ENCODE data around the gene FYB2.
A peak's percentile ranks its signal among the peaks of the same experiment; 100 is the strongest.

The FYB2 gene, protein sequence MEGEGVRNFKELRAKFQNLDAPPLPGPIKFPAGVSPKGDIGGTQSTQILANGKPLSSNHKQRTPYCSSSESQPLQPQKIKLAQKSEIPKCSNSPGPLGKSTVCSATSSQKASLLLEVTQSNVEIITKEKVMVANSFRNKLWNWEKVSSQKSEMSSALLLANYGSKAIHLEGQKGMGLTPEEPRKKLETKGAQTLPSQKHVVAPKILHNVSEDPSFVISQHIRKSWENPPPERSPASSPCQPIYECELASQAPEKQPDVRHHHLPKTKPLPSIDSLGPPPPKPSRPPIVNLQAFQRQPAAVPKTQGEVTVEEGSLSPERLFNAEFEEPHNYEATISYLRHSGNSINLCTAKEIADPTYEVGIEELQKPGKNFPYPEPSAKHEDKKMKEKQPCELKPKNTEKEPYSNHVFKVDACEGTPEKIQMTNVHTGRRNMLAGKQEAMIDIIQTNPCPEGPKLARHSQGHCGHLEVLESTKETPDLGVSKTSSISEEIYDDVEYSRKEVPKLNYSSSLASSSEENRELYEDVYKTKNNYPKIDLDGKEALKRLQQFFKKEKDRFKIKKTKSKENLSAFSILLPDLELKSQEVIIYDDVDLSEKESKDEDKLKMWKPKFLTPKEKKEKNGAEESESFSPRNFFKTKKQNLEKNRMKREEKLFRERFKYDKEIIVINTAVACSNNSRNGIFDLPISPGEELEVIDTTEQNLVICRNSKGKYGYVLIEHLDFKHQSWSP

DNA sequence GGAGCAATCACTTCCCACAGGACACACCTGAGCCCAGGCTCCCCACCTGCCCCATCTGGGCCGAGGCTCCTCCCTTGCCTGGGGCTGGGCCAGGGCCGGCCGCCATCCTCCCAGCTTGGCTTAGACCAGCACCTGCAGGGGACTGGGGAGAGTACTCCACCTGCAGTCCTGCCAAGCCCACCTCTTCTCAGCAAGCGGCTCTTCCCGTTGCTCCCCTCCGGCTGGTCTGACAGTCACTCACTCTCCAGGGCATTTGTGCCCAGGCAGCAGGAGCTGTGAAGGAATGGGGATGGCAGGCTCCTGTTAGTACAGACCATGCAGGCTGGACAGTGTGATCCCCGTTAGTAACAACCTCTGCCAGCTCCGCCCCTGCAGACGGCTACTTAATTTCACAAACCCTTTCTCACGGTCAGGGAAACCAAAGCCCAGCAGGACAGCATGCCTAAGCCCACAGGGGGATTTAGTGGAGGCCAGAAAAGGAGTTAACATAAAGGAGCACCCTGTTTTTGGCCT, at the start of gene FYB2:
TSS of gene FYB2 (minus strand) at position 18 of the 513 bp plus-strand sequence. CDS start 114 bp downstream, outside the sequence.
- intact Hi-C loops (cut with DNase I), result no loop called here

DNA sequence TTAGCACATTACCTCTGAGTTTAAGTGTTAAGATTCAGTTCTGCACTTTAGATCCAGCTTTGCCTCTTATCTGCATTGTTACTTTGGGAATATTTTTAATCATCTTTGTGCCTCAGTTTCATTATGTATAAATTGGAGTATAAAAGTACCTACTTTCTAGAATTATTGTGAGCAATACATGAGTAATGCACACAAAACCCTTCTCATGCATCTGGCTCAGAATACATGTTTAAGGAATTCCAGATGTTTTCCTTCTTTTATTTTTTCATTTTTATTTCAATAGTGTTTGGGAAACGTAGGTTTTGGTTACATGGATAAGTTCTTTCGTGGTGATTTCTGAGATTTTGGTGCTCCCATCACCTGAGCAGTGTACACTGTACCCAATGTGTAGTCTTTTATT, 49.6 kb upstream of the FYB2 start:
- DNase-seq, result no peak
- intact Hi-C loops (cut with DNase I), result no loop called here

More for the DNA sequence above, at the start of gene FYB2:
- DNase-seq, result no peak

DNA sequence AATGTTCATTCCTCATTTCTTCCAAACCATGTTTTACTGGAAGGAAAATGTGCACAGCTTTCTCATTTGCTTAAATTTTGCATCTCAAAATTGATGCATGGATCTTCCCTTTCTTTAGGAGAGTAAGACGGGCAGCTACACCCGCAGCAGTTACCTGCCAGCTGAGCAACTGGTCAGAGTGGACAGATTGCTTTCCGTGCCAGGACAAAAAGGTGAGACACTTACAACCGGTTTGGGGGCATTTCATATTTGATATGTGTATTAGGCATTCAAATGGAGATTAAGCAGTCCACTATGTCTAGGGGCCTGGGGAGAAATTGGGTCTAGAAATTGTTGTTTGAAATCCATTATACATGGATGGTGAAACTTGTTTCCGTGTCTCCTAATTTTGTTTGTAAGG, 48.3 kb upstream of the FYB2 start:
- intact Hi-C loops (cut with DNase I), result no loop called here
- DNase-seq, result no peak

DNA sequence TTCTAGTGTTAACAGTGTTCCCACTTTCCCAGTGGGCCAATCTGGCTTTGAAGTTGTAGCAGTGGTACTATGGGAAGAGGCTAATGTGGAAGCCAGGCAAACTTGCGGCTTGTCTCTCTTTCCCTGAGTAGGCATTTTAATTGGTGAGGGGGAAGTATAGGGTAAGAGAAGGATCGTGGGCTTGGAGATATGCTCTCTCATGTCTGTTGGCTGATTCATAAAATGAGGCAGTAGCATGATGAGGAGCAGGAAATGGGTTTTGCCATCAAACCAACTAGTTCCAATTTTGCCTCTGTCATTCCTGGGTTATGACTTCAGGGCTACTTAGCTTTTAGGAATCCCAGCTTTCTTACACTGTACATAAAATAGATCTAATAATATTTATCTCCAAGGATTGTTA, 47.5 kb upstream of the FYB2 start:
- peak in 11 of 42 donors; percentile 2 to 52 (median 13) for DNase-seq
- intact Hi-C loops (cut with DNase I), result no loop called here

DNA sequence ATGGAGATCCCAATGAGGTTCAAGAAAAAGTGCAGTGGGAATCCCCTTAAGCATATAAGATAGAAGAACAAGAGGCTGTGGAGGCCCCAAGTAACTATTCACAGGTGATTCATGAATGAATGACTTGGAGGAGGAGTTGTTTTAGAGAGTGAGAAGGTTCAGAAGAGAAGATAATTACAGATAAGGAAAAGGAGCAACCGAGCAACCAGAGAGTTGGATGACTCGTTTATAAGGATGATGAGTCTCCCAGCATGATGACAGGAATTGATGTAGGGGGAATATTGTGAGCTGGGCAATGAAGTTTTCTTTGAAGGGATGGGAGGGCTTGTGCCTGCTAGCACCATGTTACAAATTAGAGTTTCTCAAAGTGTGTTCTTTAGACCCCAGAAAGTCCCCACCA, 45.2 kb upstream of the FYB2 start:
- no peak for DNase-seq
- intact Hi-C loops (cut with DNase I), result no loop called here

DNA sequence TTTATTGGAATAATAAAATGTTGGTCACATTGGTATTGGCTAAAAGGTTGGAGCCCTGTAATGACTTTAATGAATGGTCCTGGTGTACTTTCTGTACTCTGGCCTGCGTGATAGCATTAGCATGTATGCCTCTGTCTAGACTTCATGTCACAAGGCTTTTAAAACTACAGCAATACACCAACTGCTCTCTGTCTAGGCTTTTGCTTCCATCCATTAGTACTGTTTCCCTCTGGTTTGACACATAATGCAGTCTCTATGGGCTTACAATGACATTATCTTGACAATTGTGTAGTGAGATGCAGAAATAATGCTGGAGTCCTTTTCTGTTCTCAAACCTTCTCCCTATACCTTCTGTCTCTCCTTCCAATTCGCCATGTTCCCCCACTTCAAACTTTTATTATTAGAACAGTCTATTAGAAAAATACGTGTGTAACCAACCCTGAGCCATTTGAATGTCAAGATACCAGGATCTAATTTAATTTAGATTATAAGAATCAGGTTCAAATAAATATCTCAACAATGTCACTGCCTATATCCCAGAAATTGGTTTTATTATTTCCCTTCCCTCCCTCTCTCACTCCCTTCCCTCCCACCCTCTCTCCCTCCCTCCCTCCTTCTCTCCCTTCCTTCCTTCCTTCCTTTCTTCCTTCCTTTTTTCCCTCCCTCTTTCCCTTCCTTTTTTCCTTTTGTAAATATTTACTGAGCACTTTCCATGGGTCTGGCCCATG, 44.2 kb upstream of the FYB2 start:
- intact Hi-C loops (cut with DNase I), result no loop called here

DNA sequence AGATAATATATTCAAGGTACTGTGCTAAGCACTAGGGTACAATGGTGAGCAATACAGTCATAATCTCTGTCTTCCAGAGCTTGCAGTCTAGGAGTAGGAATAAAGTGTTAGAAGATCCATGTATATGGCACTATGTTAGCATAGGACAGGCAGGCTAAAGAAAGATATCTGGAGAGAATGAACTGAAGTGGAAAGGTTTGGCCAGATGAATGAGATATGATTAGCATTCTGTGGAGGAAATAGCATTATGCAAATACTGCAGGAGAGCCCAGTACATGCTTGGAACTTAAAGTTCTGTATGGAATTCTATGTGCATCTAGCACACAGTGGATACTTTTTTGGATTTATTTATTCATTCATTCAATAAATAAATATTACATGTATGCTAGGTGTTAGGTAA, 40.1 kb upstream of the FYB2 start:
- intact Hi-C loops (cut with DNase I), result no loop called here
- no peak for DNase-seq

More for the DNA sequence above, 44.2 kb upstream of the FYB2 start:
- no peak for DNase-seq

DNA sequence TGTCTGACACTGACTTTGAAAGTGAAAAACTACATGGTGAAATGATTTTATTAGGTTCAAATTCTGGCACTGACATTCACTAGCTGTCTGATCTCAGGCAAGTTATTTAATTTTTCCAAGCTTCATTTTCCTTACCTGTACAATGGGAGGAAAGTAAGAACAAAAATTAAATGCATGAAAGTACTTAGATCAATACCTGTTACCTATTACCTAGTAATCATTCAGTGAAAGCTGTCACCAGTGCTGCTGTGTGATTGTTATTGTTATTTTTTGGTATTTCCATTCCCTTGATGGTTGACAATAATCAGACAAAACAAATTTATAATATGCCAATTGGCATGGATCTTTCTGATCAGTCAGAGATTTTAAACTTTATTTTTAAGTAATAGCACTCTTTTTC, 37.0 kb upstream of the FYB2 start:
- intact Hi-C loops (cut with DNase I), result no loop called here
- DNase-seq, result no peak

DNA sequence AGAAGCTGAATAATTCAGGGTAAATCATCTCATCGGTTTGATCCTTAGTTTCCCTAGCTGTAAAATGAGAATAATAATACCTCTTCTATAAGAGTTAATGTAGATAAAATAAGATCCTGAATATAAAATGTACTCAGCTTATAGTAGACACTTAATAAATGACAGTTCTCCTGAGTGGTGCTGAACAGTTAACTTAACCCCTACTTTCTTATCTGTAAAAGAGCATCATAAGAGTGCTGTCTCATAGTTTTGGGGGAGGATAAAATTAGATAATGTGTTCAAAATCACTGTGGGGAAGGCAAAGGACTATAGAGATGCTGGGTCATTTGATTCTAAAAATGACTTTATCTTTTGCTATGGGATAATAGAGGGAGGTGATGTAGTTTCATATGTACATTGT, 36.0 kb upstream of the FYB2 start:
- intact Hi-C loops (cut with DNase I), result no loop called here
- DNase-seq, result no peak

DNA sequence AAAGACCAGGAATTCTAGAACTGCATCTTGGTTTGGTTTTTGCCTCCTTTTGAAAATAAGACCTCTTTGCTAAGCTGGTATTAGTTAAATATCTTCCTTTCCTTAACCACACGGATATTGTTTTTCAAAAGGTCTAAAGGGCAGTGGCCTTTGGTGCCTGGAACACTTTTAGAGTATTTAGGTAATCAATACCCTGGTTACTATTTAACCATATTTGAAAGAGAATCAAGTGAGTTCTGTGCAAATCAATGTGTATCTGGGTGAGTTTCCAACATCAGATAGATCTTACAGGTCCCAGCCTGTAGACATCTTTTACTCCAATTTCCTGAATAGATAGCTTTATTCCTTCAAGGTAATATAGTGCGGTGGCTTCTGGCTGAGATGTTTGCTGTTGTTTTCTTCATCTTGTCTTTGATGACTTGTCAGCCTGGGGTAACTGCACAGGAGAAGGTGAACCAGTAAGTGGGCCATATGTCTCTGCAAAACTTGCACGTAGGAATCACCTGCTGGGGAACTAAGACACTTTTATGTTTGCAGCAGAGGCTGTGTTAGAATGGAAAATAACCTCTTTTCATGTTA, 35.4 kb upstream of the FYB2 start, which contains the start of gene C8A:
TSS of gene C8A (plus strand) at position 277 of the 579 bp plus-strand sequence. CDS start at position 382, 105 bp downstream.
- intact Hi-C loops (cut with DNase I), result no loop called here
- no peak for DNase-seq

DNA sequence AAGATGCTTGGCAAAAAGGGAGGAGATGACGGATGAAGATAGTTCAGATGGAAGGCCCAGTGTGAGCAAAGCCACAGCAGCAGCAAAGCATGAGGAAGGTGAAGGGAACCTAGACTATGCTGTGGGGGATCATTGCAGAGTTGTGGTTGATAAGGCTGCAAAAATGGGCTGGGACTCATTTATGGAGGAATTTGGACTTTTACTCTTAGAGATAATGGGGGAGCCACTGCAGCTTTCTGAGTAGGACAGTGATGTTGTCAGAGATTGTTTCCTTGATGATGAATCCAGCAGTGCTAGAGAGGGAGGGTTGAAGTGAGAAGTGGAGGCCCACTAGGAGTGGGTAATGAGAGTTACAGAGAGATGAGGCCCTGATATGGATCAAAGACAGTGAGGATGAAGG, 33.3 kb upstream of the FYB2 start:
- no peak for DNase-seq
- intact Hi-C loops (cut with DNase I), result no loop called here

DNA sequence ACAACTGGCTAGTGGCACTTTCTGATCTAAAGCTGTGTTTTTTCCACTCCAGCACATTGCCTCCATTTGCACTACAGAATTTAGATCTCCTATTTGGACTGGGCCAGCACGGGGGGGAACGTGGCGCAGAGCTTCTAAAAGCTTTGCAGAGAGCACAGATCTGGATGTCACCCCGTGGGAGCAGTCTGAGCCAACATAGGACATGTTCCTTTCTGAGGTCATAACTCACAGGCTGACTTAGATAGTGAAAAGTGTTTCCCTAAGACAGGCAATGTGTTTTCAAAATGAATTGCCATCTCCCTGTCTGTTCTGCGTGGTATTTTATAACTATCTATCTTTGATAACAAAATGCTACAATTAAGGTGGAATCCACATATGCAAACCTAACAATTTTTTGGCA, 31.7 kb upstream of the FYB2 start:
- intact Hi-C loops (cut with DNase I), result no loop called here
- no peak for DNase-seq

DNA sequence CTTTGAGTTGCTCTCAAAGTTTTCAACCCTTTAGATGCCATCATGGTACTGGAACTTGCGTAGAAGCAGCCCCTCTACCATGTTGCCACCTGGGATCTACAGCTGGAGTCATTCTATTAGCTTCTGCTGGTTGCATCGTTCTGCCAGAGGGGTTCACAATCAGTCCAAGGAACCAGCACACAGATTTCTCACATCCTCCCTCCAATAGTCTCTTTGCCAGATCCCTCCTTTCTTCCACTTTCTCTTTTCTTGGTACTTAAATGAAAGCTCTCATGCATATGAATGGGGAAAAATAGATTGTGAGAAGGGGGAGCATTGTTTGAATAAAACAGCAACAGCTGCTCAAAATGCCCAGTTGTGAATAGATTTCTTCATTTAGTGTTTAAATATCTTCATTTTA, 31.2 kb upstream of the FYB2 start:
- intact Hi-C loops (cut with DNase I), result no loop called here
- DNase-seq, result no peak

DNA sequence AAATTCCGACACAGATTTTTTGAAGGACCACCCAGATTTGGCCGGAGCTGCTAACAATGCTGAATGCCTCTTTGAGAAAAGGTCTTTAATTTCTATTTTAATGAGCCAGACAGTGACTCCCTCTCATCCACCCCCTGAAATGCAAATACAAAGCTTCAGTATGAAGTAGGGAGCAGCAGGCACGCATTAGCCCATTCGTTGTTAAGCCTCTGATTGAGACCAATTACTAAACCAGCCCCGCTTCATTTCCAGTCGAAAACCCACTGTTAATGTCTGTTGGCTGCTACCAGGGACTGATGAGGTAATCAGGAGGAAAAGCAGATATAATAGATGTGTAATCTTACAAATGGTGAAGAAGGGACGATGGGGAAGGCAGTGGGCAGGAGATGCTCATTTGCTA, 30.5 kb upstream of the FYB2 start:
- intact Hi-C loops (cut with DNase I), result no loop called here
- DNase-seq, result no peak

DNA sequence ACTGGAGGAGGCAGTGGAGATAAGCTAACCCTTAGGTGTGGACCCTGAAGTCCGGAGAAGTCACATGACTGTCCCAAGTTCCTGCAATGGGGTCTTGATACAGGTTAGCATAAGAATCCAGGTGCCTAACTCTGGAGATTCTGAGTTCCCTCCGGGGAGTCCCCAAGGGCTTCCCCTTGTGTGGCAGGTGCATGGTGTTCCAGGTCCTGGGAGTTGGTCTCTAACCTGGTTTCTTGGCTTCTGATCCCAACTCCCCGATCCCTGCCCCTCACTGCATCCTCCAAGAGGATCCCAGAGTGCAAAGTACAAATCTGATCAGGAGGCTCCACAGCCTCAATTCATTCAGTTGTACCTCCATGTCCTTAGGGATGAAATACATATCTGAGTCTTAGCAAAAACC, 26.1 kb upstream of the FYB2 start:
- DNase-seq, result no peak
- intact Hi-C loops (cut with DNase I), result no loop called here

DNA sequence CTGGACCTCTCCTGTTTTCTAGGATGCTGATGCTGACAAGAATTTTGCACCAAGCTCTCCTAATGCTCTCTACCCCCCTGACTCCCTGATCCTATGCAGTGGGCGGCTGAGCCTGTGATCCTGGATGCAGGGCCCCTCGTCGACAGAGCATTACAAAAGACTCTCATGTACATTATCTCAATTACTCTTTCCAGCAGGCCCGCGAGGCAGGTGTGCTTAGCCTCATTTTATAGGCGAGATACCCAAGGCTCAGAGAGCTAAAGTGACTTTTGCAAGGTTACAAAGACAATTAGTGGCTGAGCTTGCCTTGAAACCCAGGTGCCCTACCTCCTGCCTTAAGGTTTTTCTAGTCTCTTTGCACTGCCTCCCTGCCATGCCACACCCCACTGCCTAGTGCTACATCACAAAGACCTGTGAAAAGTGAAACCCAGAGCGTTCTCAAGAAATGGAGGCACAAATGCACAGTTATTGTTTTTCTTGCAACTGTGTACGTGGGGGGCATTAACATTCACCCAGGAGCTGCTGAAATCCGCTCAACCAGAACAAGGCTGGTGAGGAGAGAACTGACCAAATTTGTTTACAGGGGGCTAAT, 25.4 kb upstream of the FYB2 start:
- intact Hi-C loops (cut with DNase I), result no loop called here
- no peak for DNase-seq

DNA sequence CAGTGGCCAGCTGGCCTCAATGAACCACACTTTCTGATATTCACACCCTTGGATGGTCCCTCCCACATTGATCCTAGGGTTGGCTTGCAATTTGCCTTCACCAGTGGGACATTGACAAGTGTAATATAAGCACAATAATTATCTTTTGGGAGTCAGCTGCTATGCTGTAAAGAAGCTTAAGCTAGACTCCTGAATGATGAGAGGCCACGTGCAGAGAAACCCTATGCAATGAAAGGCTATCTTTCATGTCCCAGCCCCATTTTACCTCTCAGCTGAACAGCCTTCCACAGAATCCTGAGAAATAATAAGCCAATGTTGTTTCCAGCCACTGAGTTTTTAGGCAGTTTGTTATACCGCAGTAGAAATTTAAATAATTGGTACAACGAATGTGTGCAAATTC, 24.3 kb upstream of the FYB2 start:
- DNase-seq, result no peak
- intact Hi-C loops (cut with DNase I), result no loop called here

DNA sequence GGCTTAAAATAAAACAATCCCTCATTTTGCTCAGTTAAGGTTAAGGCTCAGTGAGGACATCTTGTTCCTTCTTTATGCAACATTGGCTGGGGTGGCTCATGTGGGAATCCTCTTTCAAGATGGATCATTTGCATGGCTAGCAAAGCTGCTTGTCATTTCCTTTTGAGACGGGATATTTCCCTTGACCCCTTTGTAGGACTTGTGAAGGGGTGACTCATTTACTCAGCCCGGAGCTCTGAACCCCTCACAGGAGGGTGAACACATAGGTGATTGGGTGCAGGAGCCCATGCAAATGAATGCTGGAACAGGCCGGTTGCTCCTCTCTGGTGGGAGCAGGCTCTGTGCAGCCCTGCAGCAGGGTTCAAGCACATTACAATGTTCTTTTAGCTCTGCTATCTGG, 19.6 kb upstream of the FYB2 start:
- DNase-seq, result no peak
- intact Hi-C loops (cut with DNase I), result loop anchor here (10.0 kb wide), 1 partner anchor 1326 kb away; no protein-coding TSS in a partner anchor

Measured in head of caudate nucleus (tissue), 42 donors.